ENCODE results near the gene ANO6.

- TF ChIP-seq CTCF (IDR thresholded peaks at IDR 0.05; ENCODE audit: poor library complexity, severe bottlenecking), result no peak
- no peak for TF ChIP-seq REST (IDR thresholded peaks at IDR 0.05; ENCODE audit: borderline replicate concordance)
- TF ChIP-seq EP300 (conservative IDR thresholded peaks at IDR 0.05; ENCODE audit: poor library complexity, severe bottlenecking), result no peak
Measured at GRCh38 chr12:45338272-45338671, 122.4 kb downstream of the ANO6 start.
